ENCODE measurements around the gene FAM180A.

DNA sequence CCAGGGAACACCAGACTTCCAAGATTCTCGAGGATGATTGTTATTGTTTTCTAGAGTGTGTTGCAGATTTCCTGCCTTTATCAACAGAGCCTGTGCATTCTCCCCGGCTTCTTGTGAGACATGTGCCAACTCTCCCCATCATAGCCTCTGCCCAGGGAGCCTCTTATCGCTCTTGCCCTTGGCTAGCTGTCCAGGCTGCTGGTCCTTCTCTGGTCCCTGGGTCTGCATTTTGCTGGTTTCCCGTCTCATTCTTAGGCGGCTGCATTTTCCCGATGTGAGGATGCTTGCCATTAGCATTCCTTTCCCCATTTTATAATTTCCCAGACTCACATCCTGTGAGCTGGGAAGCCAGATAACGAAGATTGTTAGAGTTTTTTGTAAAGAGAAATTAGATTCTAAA lies 35.8 kb downstream of the FAM180A start:
- TF ChIP-seq, protein P1, sequence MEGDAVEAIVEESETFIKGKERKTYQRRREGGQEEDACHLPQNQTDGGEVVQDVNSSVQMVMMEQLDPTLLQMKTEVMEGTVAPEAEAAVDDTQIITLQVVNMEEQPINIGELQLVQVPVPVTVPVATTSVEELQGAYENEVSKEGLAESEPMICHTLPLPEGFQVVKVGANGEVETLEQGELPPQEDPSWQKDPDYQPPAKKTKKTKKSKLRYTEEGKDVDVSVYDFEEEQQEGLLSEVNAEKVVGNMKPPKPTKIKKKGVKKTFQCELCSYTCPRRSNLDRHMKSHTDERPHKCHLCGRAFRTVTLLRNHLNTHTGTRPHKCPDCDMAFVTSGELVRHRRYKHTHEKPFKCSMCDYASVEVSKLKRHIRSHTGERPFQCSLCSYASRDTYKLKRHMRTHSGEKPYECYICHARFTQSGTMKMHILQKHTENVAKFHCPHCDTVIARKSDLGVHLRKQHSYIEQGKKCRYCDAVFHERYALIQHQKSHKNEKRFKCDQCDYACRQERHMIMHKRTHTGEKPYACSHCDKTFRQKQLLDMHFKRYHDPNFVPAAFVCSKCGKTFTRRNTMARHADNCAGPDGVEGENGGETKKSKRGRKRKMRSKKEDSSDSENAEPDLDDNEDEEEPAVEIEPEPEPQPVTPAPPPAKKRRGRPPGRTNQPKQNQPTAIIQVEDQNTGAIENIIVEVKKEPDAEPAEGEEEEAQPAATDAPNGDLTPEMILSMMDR (IDR thresholded peaks at IDR 0.05; ENCODE audit: insufficient read depth, low read length): no peak
- TF ChIP-seq POLR2AphosphoS5 (IDR thresholded peaks at IDR 0.05; ENCODE audit: low read depth) (no peak), GABPA (IDR thresholded peaks at IDR 0.05; ENCODE audit: low read depth) (no peak), SPI1 (IDR thresholded peaks at IDR 0.05; ENCODE audit: borderline replicate concordance, low read depth) (no peak)

Data from HL-60 (cell line).